ENCODE results near the gene SNX17. TPM values are rescaled to one million over a fixed set of nuclear protein-coding genes. Genes with fewer than 3 reads are reported as not detected.

Gene SNX17
- total RNA-seq, 4 donors from 2014 or later: 72.3 to 101 (median 80.2) TPM

- WGBS, 2 donors: 86 to 91% methylated on average over 10 of the region's 10 CpGs
- no peak for TF ChIP-seq CTCF (IDR thresholded peaks at IDR 0.05)
- TF ChIP-seq POLR2A (IDR thresholded peaks at IDR 0.05): no peak
- no peak overlapping the region for H3K4me3 ChIP-seq (ENCODE audit: low read depth, poor library complexity, severe bottlenecking)
- intact Hi-C loops (cut with DNase I; ENCODE audit: low total_unique reads): no loop called here
- no peak for DNase-seq (ENCODE audit: low spot score in 2 of 2)
Measured at GRCh38 chr2:27381577-27382181, 11.3 kb downstream of the SNX17 start.

GRCh38 chr2:27390822-27391679, 20.6 kb downstream of the SNX17 start:
- intact Hi-C loops (cut with DNase I; ENCODE audit: low total_unique reads): no loop called here
- WGBS, 2 donors: 87 to 95% methylated on average over 9 of the region's 9 CpGs
- TF ChIP-seq POLR2A (IDR thresholded peaks at IDR 0.05) (no peak), CTCF (IDR thresholded peaks at IDR 0.05) (no peak)
- no peak overlapping the region for H3K4me3 ChIP-seq (ENCODE audit: low read depth, poor library complexity, severe bottlenecking)
- no peak for DNase-seq (ENCODE audit: low spot score in 2 of 2)

GRCh38 chr2:27393225-27393624, 22.8 kb downstream of the SNX17 start:
- 96 to 97% methylated on average over 33 of the region's 33 CpGs for WGBS, 2 donors
- no peak for DNase-seq (ENCODE audit: low spot score in 2 of 2)
- intact Hi-C loops (cut with DNase I; ENCODE audit: low total_unique reads): no loop called here

GRCh38 chr2:27398962-27399361, 28.5 kb downstream of the SNX17 start:
- intact Hi-C loops (cut with DNase I; ENCODE audit: low total_unique reads): no loop called here
- no peak for DNase-seq (ENCODE audit: low spot score in 2 of 2)
- H3K4me3 ChIP-seq (ENCODE audit: low read depth, poor library complexity, severe bottlenecking): no peak overlapping the region
- 94 to 98% methylated on average over 5 of the region's 5 CpGs for WGBS, 2 donors
- no peak for TF ChIP-seq CTCF (IDR thresholded peaks at IDR 0.05)
- TF ChIP-seq POLR2A (IDR thresholded peaks at IDR 0.05): no peak

More at GRCh38 chr2:27393225-27393624, 22.8 kb downstream of the SNX17 start:
- TF ChIP-seq CTCF (IDR thresholded peaks at IDR 0.05) (no peak), POLR2A (IDR thresholded peaks at IDR 0.05) (no peak)
- no peak overlapping the region for H3K4me3 ChIP-seq (ENCODE audit: low read depth, poor library complexity, severe bottlenecking)

DNA sequence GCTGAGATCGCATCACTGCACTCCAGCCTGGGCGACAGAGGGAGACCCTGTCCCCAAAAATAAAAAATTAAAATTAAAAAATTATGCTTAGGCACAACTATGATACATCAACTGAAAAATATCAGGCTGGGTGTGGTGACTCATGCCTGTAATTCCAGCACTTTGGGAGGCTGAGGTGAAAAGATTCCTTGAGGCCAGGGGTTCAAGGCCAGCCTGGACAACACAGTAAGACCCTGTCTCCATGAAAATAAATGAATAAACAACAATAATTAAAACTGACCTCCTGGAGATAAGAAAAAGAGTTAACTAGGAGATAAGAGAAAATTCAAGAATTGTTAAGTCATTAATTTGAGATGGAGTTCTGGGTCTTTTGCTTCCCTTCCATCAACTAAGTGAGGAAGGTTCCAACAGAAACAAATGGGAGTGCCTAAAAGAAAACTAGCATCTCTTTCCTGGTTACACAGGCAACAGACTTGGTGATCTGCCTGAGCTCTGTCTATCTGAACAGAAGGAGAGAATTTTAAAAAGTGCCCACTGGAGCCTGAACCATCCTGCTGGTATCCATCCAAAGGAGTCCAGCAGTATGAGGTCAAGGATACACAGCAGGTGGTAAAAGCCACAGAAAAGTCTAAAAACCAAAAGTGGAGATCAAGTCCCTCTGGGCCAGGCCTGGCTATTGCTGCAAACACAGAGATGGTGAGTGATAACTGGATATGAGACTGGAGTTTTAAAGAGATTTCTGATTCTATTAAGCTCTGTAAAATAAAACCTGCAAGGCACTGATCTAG, 30.1 kb downstream of the SNX17 start:
- WGBS, 2 donors: 95 to 100% methylated on average over 2 of the region's 2 CpGs
- TF ChIP-seq CTCF (IDR thresholded peaks at IDR 0.05) (no peak), POLR2A (IDR thresholded peaks at IDR 0.05) (no peak)
- H3K4me3 ChIP-seq (ENCODE audit: low read depth, poor library complexity, severe bottlenecking): no peak overlapping the region
- DNase-seq (ENCODE audit: low spot score in 2 of 2): no peak
- intact Hi-C loops (cut with DNase I; ENCODE audit: low total_unique reads): no loop called here
